H1 (cell line): ENCODE data around the gene TMEM44. TPM values are rescaled to one million over a fixed set of nuclear protein-coding genes. Genes with fewer than 3 reads are reported as not detected.
A peak's percentile ranks its signal among the peaks of the same experiment; 100 is the strongest.

Source experiments
- CTCF ChIA-PET: fragments of 300-600 bp; sonication (Branson Sonifier 250); formaldehyde crosslinking; loops from one replicate; lab custom pipeline; 2021; ENCODE audit not compliant: partially characterized antibody; lab: Charles Lee
- POLR2A ChIA-PET: fragments of 300-600 bp; sonication (Branson Sonifier 250); formaldehyde crosslinking; loops from one replicate; lab custom pipeline; 2021; ENCODE audit warnings: inconsistent platforms; ENCODE audit not compliant: partially characterized antibody; lab: Charles Lee
- DNase-seq, 2 experiments: peaks; one replicate each; pipeline versions ENCODE4 v3.0.0 to v3.0.0-alpha.2; 2010 to 2022; ENCODE audit warnings: low spot score in 2 of 2, low read depth in 1 of 2, mixed read lengths in 1 of 2
- FAIRE-seq: peaks from 2 replicates; lab custom pipeline; 2011; peaks lifted over from hg19 to GRCh38; lab: Jason Lieb, UNC
- H2AFZ ChIP-seq: 2 replicates; pipeline ENCODE4 v1.8.1; 2012; ENCODE audit warnings: low read length, inconsistent platforms
- H2AK5ac ChIP-seq: 2 replicates; pipeline ENCODE4 v1.6.1; 2013; ENCODE audit warnings: low read depth, low read length
- H2BK120ac ChIP-seq: replicated peaks from 2 replicates; pipeline ENCODE3; 2013; ENCODE audit warnings: low read depth, low read length, inconsistent platforms
- H2BK12ac ChIP-seq: 2 replicates; pipeline ENCODE4 v1.6.1; 2013; ENCODE audit warnings: low read depth, low read length
- H2BK15ac ChIP-seq: 2 replicates; pipeline ENCODE4 v1.6.1; 2013; ENCODE audit warnings: low read length
- H2BK20ac ChIP-seq: 2 replicates; pipeline ENCODE4 v1.6.1; 2013; ENCODE audit warnings: low read length
- H2BK5ac ChIP-seq: 2 replicates; pipeline ENCODE4 v1.6.1; 2013; ENCODE audit warnings: low read depth, low read length
- H3K14ac ChIP-seq: 2 replicates; pipeline ENCODE4 v1.6.1; 2013; ENCODE audit warnings: inconsistent platforms; ENCODE audit not compliant: insufficient read length
- H3K18ac ChIP-seq: 2 replicates; pipeline ENCODE4 v1.6.1; 2013; ENCODE audit warnings: low read length; ENCODE audit errors: extremely low read depth
- H3K23ac ChIP-seq: 2 replicates; pipeline ENCODE4 v1.6.1; 2013; ENCODE audit warnings: inconsistent platforms; ENCODE audit not compliant: insufficient read length
- H3K23me2 ChIP-seq: 2 replicates; pipeline ENCODE4 v1.6.1; 2013; ENCODE audit warnings: low read depth, low read length
- H3K27ac ChIP-seq: 2 replicates; pipeline ENCODE4 v1.6.1; 2011; ENCODE audit warnings: low read depth, low read length, inconsistent platforms
- H3K27me3 ChIP-seq, 4 experiments: replicated peaks in 1 of 4; 1 replicate in 1 of 4; 2 replicates in 3 of 4; pipeline versions ENCODE4 v1.6.1 to v1.8.1; 2011 to 2013; ENCODE audit warnings: low read length in 3 of 4, mild to moderate bottlenecking in 3 of 4, inconsistent platforms in 2 of 4, mixed read lengths in 2 of 4, moderate library complexity in 1 of 4; ENCODE audit not compliant: control insufficient read depth in 3 of 4, insufficient read depth in 3 of 4; ENCODE audit errors: extremely low read depth in 1 of 4
- H3K36me3 ChIP-seq, 4 experiments: 2 replicates each; pipeline versions ENCODE4 v1.6.1 to v1.8.1; 2011 to 2013; ENCODE audit warnings: mild to moderate bottlenecking in 4 of 4, low read length in 3 of 4, moderate library complexity in 2 of 4, control low read depth in 1 of 4, inconsistent platforms in 1 of 4; ENCODE audit not compliant: insufficient read depth in 4 of 4, control insufficient read depth in 2 of 4
- H3K4ac ChIP-seq: replicated peaks from 2 replicates; pipeline ENCODE3; 2013; ENCODE audit warnings: low read length, low read depth, mixed read lengths, inconsistent platforms; ENCODE audit not compliant: insufficient read length
- H3K4me1 ChIP-seq, 4 experiments: replicated peaks in 1 of 4; 1 replicate in 1 of 4; 2 replicates in 3 of 4; pipeline versions ENCODE4 v1.6.1 to v1.8.1; 2011 to 2013; ENCODE audit warnings: low read length in 3 of 4, inconsistent platforms in 2 of 4, mixed read lengths in 1 of 4; ENCODE audit not compliant: insufficient read depth in 4 of 4, control insufficient read depth in 3 of 4
- H3K4me2 ChIP-seq, 2 experiments: 2 replicates each; pipeline versions ENCODE4 v1.6.1 to v1.8.1; 2011 to 2013; ENCODE audit warnings: low read depth in 2 of 2, low read length in 2 of 2, control low read depth in 1 of 2, inconsistent platforms in 1 of 2, mild to moderate bottlenecking in 1 of 2; ENCODE audit not compliant: insufficient read depth in 1 of 2
- H3K4me3 ChIP-seq, 4 experiments: fragments of 200-600, 300-600 bp in 1 of 4; sonication (generic), shearing (Covaris generic), sonication (Bioruptor Twin) in 1 of 4; 2 replicates each; pipeline versions ENCODE4 v1.5.1 to v1.8.1; 2011 to 2016; ENCODE audit warnings: low read length in 4 of 4, low read depth in 3 of 4, control low read depth in 2 of 4, inconsistent platforms in 2 of 4, mild to moderate bottlenecking in 2 of 4, mixed read lengths in 1 of 4, moderate library complexity in 1 of 4; ENCODE audit not compliant: insufficient read depth in 2 of 4; ENCODE audit errors: extremely low read depth in 1 of 4
- H3K56ac ChIP-seq: replicated peaks from 2 replicates; pipeline ENCODE3; 2013; ENCODE audit warnings: low read depth, mild to moderate bottlenecking, mixed read lengths, low read length, inconsistent platforms; ENCODE audit not compliant: insufficient read length
- H3K79me1 ChIP-seq: 2 replicates; pipeline ENCODE4 v1.6.1; 2013; ENCODE audit warnings: low read depth, low read length, control low read depth
- H3K79me2 ChIP-seq, 2 experiments: 2 replicates each; pipeline versions ENCODE4 v1.6.1 to v1.8.1; 2012 to 2013; ENCODE audit warnings: low read length in 2 of 2, mild to moderate bottlenecking in 2 of 2, inconsistent platforms in 1 of 2; ENCODE audit not compliant: insufficient read depth in 2 of 2, control insufficient read depth in 1 of 2
- H3K9ac ChIP-seq, 4 experiments: replicated peaks in 1 of 4; 1 replicate in 1 of 4; 2 replicates in 3 of 4; pipeline versions ENCODE4 v1.6.1 to v1.8.1; 2011 to 2013; ENCODE audit warnings: low read depth in 3 of 4, low read length in 3 of 4, control low read depth in 2 of 4, mild to moderate bottlenecking in 2 of 4, moderate library complexity in 2 of 4, inconsistent platforms in 1 of 4; ENCODE audit errors: extremely low read depth in 1 of 4
- H3K9me3 ChIP-seq, 2 experiments: 2 replicates each; pipeline versions ENCODE4 v1.6.1 to v1.8.1; 2012 to 2013; ENCODE audit warnings: mild to moderate bottlenecking in 2 of 2, moderate library complexity in 2 of 2, control low read depth in 1 of 2, inconsistent platforms in 1 of 2, low read depth in 1 of 2, low read length in 1 of 2, mixed read lengths in 1 of 2; ENCODE audit not compliant: insufficient read depth in 2 of 2
- H4K20me1 ChIP-seq, 2 experiments: replicated peaks in 1 of 2; 2 replicates each; pipeline versions ENCODE3 to v1.8.1; 2011 to 2013; ENCODE audit warnings: inconsistent platforms in 2 of 2, low read length in 2 of 2, mild to moderate bottlenecking in 1 of 2; ENCODE audit not compliant: insufficient read depth in 2 of 2, control insufficient read depth in 1 of 2
- H4K5ac ChIP-seq: 2 replicates; pipeline ENCODE4 v1.6.1; 2013; ENCODE audit warnings: low read length, low read depth, mixed read lengths, inconsistent platforms; ENCODE audit not compliant: insufficient read length
- H4K8ac ChIP-seq: 2 replicates; pipeline ENCODE4 v1.8.0; 2013; ENCODE audit warnings: mild to moderate bottlenecking, moderate library complexity, low read length, inconsistent platforms; ENCODE audit not compliant: insufficient read depth; ENCODE audit errors: extremely low read depth
- H4K91ac ChIP-seq: replicated peaks from 2 replicates; pipeline ENCODE3; 2013; ENCODE audit warnings: low read length, mixed read lengths, inconsistent platforms; ENCODE audit not compliant: insufficient read length
- ASH2L ChIP-seq: fragments of 200-600, 300-600 bp; sonication (generic); IDR thresholded peaks from one replicate; pipeline ENCODE4 v1.7.1; 2017; ENCODE audit warnings: low read length
- RNF2 ChIP-seq: fragments of 200-900, 300-1000 bp; sonication (generic); IDR thresholded peaks from 2 replicates; pipeline ENCODE4 v1.7.1; 2016; ENCODE audit warnings: borderline replicate concordance, low read depth, mild to moderate bottlenecking, antibody characterized with exemption, low read length; ENCODE audit not compliant: poor library complexity, severe bottlenecking; ENCODE audit errors: missing control alignments
- SRF ChIP-seq: IDR thresholded peaks from 2 replicates; pipeline ENCODE4 v1.6.1; 2011; ENCODE audit warnings: mild to moderate bottlenecking, low read depth, low read length, moderate library complexity
- WGBS, 2 experiments: shearing (Covaris generic) in 1 of 2; methylation state at CpG; one replicate each; pipeline versions ENCODE4 v1.1.6 to v1.1.7; 2013 to 2015; ENCODE audit warnings: low lambda C conversion rate in 2 of 2, mixed read lengths in 2 of 2, inconsistent platforms in 1 of 2, low coverage in 1 of 2, missing lambda C conversion rate in 1 of 2; ENCODE audit not compliant: insufficient replicate concordance in 2 of 2, insufficient coverage in 1 of 2, insufficient read length in 1 of 2; ENCODE audit errors: extremely low coverage in 1 of 2, missing lambda C conversion rate in 1 of 2; 5-methylcytosine and 5-hydroxymethylcytosine counted together
- polyA plus RNA-seq, 7 experiments: library from polyadenylated mRNA; depleted of rRNA in 3 of 7; stranded (reverse) in 5 of 7; unstranded in 2 of 7; fragments of >200 nt in 5 of 7; fragments of 200-250 nt in 2 of 7; gene quantifications; 1 replicate in 5 of 7; 2 replicates in 1 of 7; 4 replicates in 1 of 7; pipeline versions ENCODE4 v1.2.1 to v1.2.3, GENCODE V29; 2011 to 2013; ENCODE audit warnings: missing spikeins in 2 of 7, mixed read lengths in 2 of 7
- total RNA-seq: library from RNA; stranded (reverse); fragmentation: NEBNext Ultra II Directional; extraction: Animal tissue kit (Norgen Biotek cat#: 25700); gene quantifications from 2 replicates; pipeline ENCODE4 v1.2.1, GENCODE V29; 2021

TMEM44 gene
- total and polyA plus RNA-seq, 2 of the 8 experiments (the other 6 are each of a cell fraction or from before 2014, with no cell fraction given) = 14.0 to 16.7 TPM

GRCh38 chr3:194584320-194584776, 48.9 kb downstream of the TMEM44 start:
- Histone ChIP-seq H3K4ac (no peak overlapping the region), H2BK15ac (no peak overlapping the region), H3K79me2 (peaks cover 0 to 4% of the 10 kb centered on the region in 2 experiments; a peak in 1 of 4 replicates), H3K4me3 (peak overlapping the region; percentile 90 to 99 (median 98)), H3K27ac (peak overlapping the region; percentile 53), H3K27me3 (no peaks in the 10 kb centered on the region), H3K23me2 (peaks cover 3% of the 10 kb centered on the region; the same call in 1 of the 2 replicates), H2BK20ac (no peak overlapping the region), H4K8ac (peak overlapping the region; percentile 97; the same call in 1 of the 2 replicates), H4K91ac (no peak overlapping the region), H2BK120ac (no peak overlapping the region), H3K23ac (no peak overlapping the region), H2BK12ac (no peak overlapping the region), H3K18ac (no peak overlapping the region), H3K14ac (no peak overlapping the region), H3K36me3 (0 out of 8 replicates have a peak, but pooled peaks cover 0 to 3% (median 0%) of the 10 kb centered on the region in 4 experiments), H4K20me1 (no peaks in the 10 kb centered on the region), H2BK5ac (no peak overlapping the region), H3K4me2 (peak overlapping the region; percentile 79 to 91), H3K9me3 (no peaks in the 10 kb centered on the region), H3K79me1 (no peaks in the 10 kb centered on the region), H2AFZ (0 out of 2 replicates have a peak overlapping the region, but pooled peaks have one; percentile 14), H3K56ac (no peak overlapping the region), H2AK5ac (no peak overlapping the region), H3K9ac (peak overlapping the region; percentile 86 to 92 (median 90)), H4K5ac (no peak overlapping the region), H3K4me1 (no peaks in the 10 kb centered on the region)
- DNase-seq (no peak), FAIRE-seq (no peak)
- TF ChIP-seq RNF2 (no peak), ASH2L (no peak), SRF (peak; percentile 25; the same call in 1 of the 2 replicates)
- WGBS, 2 experiments = 33% methylated on average over 7 of the region's 7 CpGs; no CpG with 5 or more reads in 1 of the 2 experiments
- POLR2A ChIA-PET = interaction anchor here (1.3 to 1.8 kb wide), 3 partner anchors 9 to 109 kb away, joined by 3 to 5 read pairs (median 4); no protein-coding TSS in a partner anchor
- CTCF ChIA-PET = interaction anchor here (0.7 to 1.4 kb wide), 2 partner anchors 11 to 146 kb away, joined by 3 to 4 read pairs; no protein-coding TSS in a partner anchor
